Uterus (tissue), 2 donors: ENCODE results near the gene PID1.

ENCODE experiments used
- POLR2A ChIP-seq, 2 donors: fragments of 450-650 bp; IDR thresholded peaks; one replicate each; pipeline ENCODE4 v1.6.1; 2016; ENCODE audit warnings: antibody characterized with exemption in 2 of 2, mild to moderate bottlenecking in 1 of 2, moderate library complexity in 1 of 2
- TF ChIP-seq, protein P1 (sequence below), 4 experiments: fragments of 200-600 bp in 2 of 4; fragments of 450-650 bp in 2 of 4; sonication (generic) in 2 of 4; IDR thresholded peaks; one replicate each; pipeline ENCODE4 v1.5.1; 2016 to 2019; ENCODE audit warnings: antibody characterized with exemption in 4 of 4, mild to moderate bottlenecking in 2 of 4, moderate library complexity in 1 of 4

DNA sequence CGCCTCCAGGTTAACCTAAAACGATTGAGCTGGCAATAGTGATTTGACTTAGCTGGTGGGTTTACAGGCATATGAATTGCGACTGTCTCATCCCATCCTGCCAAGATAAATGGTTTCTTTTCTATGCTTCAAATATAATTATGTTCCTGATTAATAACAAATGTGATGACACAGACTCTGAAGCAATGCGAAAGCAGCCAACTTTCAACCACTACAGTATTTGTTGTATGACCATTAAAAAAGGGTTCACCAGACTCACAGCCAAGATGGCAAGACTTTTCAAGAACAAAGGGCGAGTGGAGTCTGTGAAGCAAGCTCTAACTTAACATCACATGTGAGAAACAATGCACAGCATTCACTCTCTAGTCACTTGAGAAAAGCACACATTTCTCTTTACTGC lies 186.6 kb downstream of the PID1 start:
- TF ChIP-seq, protein P1, sequence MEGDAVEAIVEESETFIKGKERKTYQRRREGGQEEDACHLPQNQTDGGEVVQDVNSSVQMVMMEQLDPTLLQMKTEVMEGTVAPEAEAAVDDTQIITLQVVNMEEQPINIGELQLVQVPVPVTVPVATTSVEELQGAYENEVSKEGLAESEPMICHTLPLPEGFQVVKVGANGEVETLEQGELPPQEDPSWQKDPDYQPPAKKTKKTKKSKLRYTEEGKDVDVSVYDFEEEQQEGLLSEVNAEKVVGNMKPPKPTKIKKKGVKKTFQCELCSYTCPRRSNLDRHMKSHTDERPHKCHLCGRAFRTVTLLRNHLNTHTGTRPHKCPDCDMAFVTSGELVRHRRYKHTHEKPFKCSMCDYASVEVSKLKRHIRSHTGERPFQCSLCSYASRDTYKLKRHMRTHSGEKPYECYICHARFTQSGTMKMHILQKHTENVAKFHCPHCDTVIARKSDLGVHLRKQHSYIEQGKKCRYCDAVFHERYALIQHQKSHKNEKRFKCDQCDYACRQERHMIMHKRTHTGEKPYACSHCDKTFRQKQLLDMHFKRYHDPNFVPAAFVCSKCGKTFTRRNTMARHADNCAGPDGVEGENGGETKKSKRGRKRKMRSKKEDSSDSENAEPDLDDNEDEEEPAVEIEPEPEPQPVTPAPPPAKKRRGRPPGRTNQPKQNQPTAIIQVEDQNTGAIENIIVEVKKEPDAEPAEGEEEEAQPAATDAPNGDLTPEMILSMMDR (IDR thresholded peaks at IDR 0.05) = no peak
- TF ChIP-seq POLR2A (IDR thresholded peaks at IDR 0.05) = no peak
